Kidney (tissue), 14 donors: ENCODE data around the gene PFKL. TPM values are rescaled to one million over a fixed set of nuclear protein-coding genes. Genes with fewer than 3 reads are reported as not detected.

ENCODE experiments used
- DNase-seq, 5 donors: peaks; one replicate each; pipeline ENCODE4 v3.0.0-alpha.2; 2013 to 2020
- FAIRE-seq: peaks from 2 replicates; lab custom pipeline; 2012; peaks lifted over from hg19 to GRCh38; lab: Jason Lieb, UNC
- H3K27ac ChIP-seq, 2 donors: one replicate each; pipeline ENCODE4 v1.7.0; 2013; ENCODE audit warnings: low read depth in 2 of 2, low read length in 2 of 2, inconsistent platforms in 1 of 2
- H3K27me3 ChIP-seq: one replicate; pipeline ENCODE4 v1.7.1; 2013; ENCODE audit warnings: low read length, inconsistent platforms; ENCODE audit not compliant: control insufficient read depth, insufficient read depth
- H3K36me3 ChIP-seq, 3 donors: one replicate each; pipeline versions ENCODE4 v1.7.0 to v1.7.1; 2013; ENCODE audit warnings: low read length in 3 of 3, control low read depth in 1 of 3, inconsistent platforms in 1 of 3; ENCODE audit not compliant: insufficient read depth in 3 of 3, control insufficient read depth in 2 of 3
- H3K4me1 ChIP-seq, 3 donors: one replicate each; pipeline versions ENCODE4 v1.7.0 to v1.7.1; 2013; ENCODE audit warnings: low read length in 3 of 3, inconsistent platforms in 1 of 3, low read depth in 1 of 3; ENCODE audit not compliant: control insufficient read depth in 2 of 3, insufficient read depth in 2 of 3
- H3K4me3 ChIP-seq, 3 donors: one replicate each; pipeline versions ENCODE4 v1.7.0 to v1.8.1; 2013; ENCODE audit warnings: low read length in 3 of 3, control low read depth in 1 of 3, inconsistent platforms in 1 of 3
- H3K9ac ChIP-seq, 3 donors: one replicate each; pipeline versions ENCODE4 v1.7.0 to v1.7.1; 2013; ENCODE audit warnings: low read length in 3 of 3, control low read depth in 1 of 3, inconsistent platforms in 1 of 3
- H3K9me3 ChIP-seq, 3 donors: one replicate each; pipeline versions ENCODE4 v1.7.0 to v1.7.1; 2013; ENCODE audit warnings: low read length in 3 of 3, control low read depth in 1 of 3, inconsistent platforms in 1 of 3; ENCODE audit not compliant: control insufficient read depth in 2 of 3, insufficient read depth in 1 of 3
- CTCF ChIP-seq: IDR thresholded peaks from 3 replicates; pipeline ENCODE4 v1.5.1; 2012; ENCODE audit warnings: mild to moderate bottlenecking, moderate library complexity, borderline replicate concordance; ENCODE audit not compliant: insufficient read depth; ENCODE audit errors: extremely low read depth
- intact Hi-C: fragments of 100-400 bp; cut with DNase I; formaldehyde crosslinking; loops from one replicate; pipeline ENCODE4 v1.11.1; 2022
- polyA plus RNA-seq: library from polyadenylated mRNA; stranded (reverse); fragments of 350-450 nt; fragmentation: Illumina TruSeq; extraction: RNeasy Lipid Tissue Mini Kit (QIAGEN cat#74804); gene quantifications from one replicate; pipeline ENCODE4 v1.2.3, GENCODE V29; 2014; ENCODE audit warnings: low read depth, low replicate concordance; ENCODE audit not compliant: insufficient read depth
- total RNA-seq: library from RNA; stranded (reverse); fragmentation: NEBNext Ultra II Directional; extraction: Animal tissue kit (Norgen Biotek cat#: 25700); gene quantifications from one replicate; pipeline ENCODE4 v1.2.1, GENCODE V29; 2021
- donor health status: control.
- donor health status: control.
- donor health status: control.
- donor health status: control.
- donor health status: control.
- donor health status: DM: yes; HTN: yes; CAD: no.
- donor health status: Normal renal cell carcinoma (clear cell type).

The PFKL gene
- total and polyA plus RNA-seq, 2 donors from 2014 or later: 155 to 197 TPM

GRCh38 chr21:44312716-44313115 is 12.9 kb downstream of the PFKL start:
- peaks cover 5 to 41% (median 22%) of the 10 kb centered on the region in 3 donors for H3K36me3 ChIP-seq
- H3K4me3 ChIP-seq: no peak overlapping the region
- no peak for DNase-seq
- TF ChIP-seq CTCF: no peak
- intact Hi-C loops: no loop called here
- H3K9ac ChIP-seq: no peak overlapping the region
- H3K4me1 ChIP-seq: no peaks in the 10 kb centered on the region
- FAIRE-seq: no peak
- H3K27me3 ChIP-seq: no peaks in the 10 kb centered on the region
- H3K27ac ChIP-seq: no peak overlapping the region
- no peaks in the 10 kb centered on the region for H3K9me3 ChIP-seq

- no peak overlapping the region for H3K27ac ChIP-seq
- no peaks in the 10 kb centered on the region for H3K27me3 ChIP-seq
- no peak for DNase-seq
- no peaks in the 10 kb centered on the region for H3K4me1 ChIP-seq
- no peaks in the 10 kb centered on the region for H3K9me3 ChIP-seq
- no peak overlapping the region for H3K4me3 ChIP-seq
- no peak overlapping the region for H3K9ac ChIP-seq
- no peak for FAIRE-seq
- intact Hi-C loops: no loop called here
- TF ChIP-seq CTCF: no peak
- peaks cover 5 to 48% (median 22%) of the 10 kb centered on the region in 3 donors for H3K36me3 ChIP-seq
These were observed 13.6 kb downstream of the PFKL start for GRCh38 chr21:44313451-44313850.

- no peaks in the 10 kb centered on the region for H3K27me3 ChIP-seq
- intact Hi-C loops: no loop called here
- H3K4me1 ChIP-seq: no peaks in the 10 kb centered on the region
- no peak for DNase-seq
- no peaks in the 10 kb centered on the region for H3K9me3 ChIP-seq
- no peak for FAIRE-seq
- TF ChIP-seq CTCF: no peak
- H3K36me3 ChIP-seq: peaks cover 5 to 50% (median 22%) of the 10 kb centered on the region in 3 donors
- H3K9ac ChIP-seq: no peak overlapping the region
- H3K27ac ChIP-seq: no peak overlapping the region
- H3K4me3 ChIP-seq: no peak overlapping the region
These were observed 14.3 kb downstream of the PFKL start for GRCh38 chr21:44314128-44314527.

- H3K9ac ChIP-seq: no peak overlapping the region
- H3K9me3 ChIP-seq: no peaks in the 10 kb centered on the region
- H3K36me3 ChIP-seq: peaks cover 5 to 52% (median 23%) of the 10 kb centered on the region in 3 donors
- H3K27me3 ChIP-seq: no peaks in the 10 kb centered on the region
- FAIRE-seq (no peak), DNase-seq (no peak)
- no peaks in the 10 kb centered on the region for H3K4me1 ChIP-seq
- intact Hi-C loops: no loop called here
- TF ChIP-seq CTCF: no peak
- no peak overlapping the region for H3K4me3 ChIP-seq
- no peak overlapping the region for H3K27ac ChIP-seq
These were observed 14.7 kb downstream of the PFKL start for GRCh38 chr21:44314561-44314960.
